GM18867 (cell line): ENCODE measurements around the gene CACNB2.

Experiments used
- ATAC-seq: cut with Tn5 transposase; IDR thresholded peaks from one replicate; pipeline ENCODE4 v1.9.1; 2021; ENCODE audit warnings: mild to moderate bottlenecking, moderate library complexity; ENCODE audit not compliant: unreplicated experiment

The CACNB2 gene

GRCh38 chr10:18328941-18329340 lies 188.7 kb downstream of the CACNB2 start:
- ATAC-seq, result no peak

- no peak for ATAC-seq
Observed at GRCh38 chr10:18332048-18332447, 191.8 kb downstream of the CACNB2 start.

GRCh38 chr10:18332484-18332883 lies 192.3 kb downstream of the CACNB2 start:
- no peak for ATAC-seq

DNA sequence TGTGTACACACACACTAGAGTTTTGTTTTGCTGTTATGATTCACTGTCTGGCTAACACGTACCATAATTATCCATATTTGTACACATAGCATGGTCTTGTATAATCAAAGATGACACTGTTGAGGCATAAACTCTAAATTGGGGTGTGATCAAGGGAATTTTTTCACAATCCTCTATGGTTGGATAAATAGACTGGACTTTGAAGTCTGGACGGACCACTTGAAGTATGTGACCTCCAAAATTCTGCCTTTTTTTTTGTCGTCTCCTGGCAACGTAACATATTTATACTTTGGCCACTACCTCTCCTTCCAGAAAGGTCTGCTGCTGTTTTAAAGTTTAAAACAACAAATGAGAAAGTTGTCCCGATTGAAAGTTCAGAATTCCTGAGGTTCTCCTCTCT lies 193.4 kb downstream of the CACNB2 start:
- ATAC-seq, result no peak

GRCh38 chr10:18334116-18334867 lies 194.1 kb downstream of the CACNB2 start:
- no peak for ATAC-seq

DNA sequence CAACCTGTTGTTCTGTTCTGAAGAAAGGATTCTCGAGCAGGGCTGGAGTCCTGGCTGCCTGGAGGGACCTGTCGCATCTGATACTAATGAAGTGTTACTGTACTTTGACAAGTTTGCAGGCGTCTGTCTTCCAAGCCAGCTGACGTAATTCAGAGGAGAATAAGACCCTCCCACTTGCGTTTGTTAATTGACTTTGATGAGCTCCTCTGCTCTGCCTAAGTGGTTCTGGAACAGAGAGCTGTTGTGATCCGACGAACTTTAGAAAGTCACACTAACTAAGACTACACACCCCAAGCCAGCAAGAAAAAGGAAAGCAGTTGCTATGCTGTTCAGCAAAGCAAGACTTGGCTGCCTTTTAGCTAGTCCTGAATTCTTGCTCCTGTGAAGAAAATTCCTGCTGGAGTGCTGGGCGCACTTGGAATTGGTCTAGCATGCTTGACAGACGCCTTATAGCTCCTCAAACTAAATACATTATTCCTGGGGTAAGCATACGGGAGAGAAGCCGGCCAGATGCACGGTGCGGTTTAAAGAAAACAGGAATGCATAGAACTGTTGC lies 200.3 kb downstream of the CACNB2 start:
- no peak for ATAC-seq

DNA sequence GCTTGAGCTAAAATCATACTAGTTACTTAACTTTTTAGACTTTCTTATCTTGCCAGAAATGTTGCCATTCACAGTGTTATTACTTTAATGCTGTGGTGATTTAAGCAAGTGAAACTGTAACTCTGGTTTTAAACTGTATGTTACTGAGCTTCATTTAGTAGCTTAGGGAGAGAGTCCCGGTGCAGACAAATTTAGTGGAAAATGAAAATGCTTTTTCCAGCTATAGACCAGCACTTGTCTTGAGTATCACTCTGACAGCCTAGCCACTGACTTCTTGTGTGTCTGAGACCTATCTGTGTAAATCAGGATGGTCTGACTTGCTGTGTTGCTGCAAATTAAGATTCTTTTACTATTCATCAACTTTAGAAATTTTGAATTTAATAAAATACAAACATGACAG lies 200.8 kb downstream of the CACNB2 start:
- no peak for ATAC-seq

GRCh38 chr10:18343573-18343972 lies 203.3 kb downstream of the CACNB2 start:
- no peak for ATAC-seq

GRCh38 chr10:18345308-18345707 lies 205.1 kb downstream of the CACNB2 start:
- no peak for ATAC-seq

DNA sequence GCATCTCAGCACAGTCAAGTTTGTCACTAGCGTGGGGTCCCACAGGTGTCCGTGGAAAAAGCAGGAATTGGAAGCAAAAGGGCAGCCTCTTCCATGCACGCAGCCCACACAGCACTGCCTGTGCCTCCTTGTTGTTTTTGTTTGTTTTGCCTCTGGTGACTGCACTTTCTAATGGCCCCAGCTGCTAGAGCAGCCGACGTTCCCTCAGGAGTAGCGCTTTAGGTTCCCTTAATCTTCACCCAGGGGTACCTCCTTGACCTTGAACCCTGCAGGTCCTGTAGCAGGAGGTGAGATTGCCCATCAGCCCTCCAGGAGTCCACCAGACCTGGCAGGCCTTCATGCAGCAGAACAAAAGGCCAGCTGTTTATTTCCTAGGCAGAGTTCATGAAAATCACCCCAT lies 210.1 kb downstream of the CACNB2 start:
- ATAC-seq, result no peak

DNA sequence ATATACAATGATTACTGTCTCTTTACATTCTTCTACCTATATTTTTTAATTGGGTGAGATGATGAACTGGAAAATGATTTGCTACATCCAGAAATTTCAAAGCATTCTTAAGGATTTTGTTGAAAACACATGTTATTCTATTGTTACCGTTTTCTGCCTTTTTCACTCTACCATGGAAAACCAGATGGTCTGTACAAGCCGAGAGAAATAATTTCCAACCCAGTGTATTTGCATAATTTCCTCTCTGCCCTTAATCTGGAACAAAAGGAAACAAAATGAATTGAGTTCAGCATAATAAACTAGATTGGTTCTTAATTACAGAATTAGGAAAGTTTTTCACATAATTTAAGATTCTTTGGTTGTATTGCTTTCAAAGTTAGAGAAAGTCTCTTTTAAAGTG lies 211.2 kb downstream of the CACNB2 start:
- no peak for ATAC-seq

- ATAC-seq, result no peak
Observed at GRCh38 chr10:18352175-18352574, 212.0 kb downstream of the CACNB2 start.

DNA sequence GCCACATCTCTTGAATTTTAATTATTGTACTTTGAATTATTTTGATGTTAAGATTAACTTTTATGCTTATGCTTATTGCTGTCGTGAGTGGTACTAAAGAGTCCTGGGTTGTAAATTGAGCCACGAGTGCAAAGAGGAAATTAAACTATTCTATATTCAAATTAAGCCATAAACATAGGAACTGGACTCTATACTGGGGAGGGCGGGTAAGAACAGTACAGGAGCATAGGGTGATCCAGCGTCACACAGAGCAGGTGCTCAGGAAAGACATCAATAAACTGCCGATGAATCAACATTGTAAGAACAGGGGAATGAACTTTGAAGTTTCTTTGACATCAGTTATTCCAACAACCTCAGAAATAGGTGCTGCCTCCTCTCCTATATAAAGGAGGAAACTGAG lies 219.6 kb downstream of the CACNB2 start:
- ATAC-seq, result no peak

DNA sequence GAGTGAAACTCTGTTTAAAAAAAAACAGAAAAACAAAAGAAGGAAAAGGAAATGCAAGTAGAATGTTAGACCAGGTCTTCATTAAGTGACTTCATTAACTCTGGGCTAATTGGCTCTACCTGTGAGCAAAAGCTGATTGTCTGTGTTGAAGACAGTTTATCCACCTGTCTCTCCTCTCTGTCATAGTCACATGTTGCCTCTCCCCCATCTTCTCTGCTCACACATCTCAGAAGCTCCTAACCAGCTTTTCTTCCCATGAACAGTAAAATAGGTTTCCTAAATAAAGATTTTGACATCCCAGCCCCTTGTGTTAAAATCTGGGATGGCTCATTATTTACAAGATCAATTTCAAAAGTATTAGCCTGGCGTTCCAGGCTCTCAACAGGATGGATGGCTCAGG lies 222.7 kb downstream of the CACNB2 start:
- ATAC-seq, result no peak

- ATAC-seq, result no peak
Observed at GRCh38 chr10:18364987-18365775, 225.0 kb downstream of the CACNB2 start.

GRCh38 chr10:18367840-18368239 lies 227.6 kb downstream of the CACNB2 start:
- ATAC-seq, result no peak

- ATAC-seq, result no peak
Observed at GRCh38 chr10:18368273-18368672, 228.0 kb downstream of the CACNB2 start.

DNA sequence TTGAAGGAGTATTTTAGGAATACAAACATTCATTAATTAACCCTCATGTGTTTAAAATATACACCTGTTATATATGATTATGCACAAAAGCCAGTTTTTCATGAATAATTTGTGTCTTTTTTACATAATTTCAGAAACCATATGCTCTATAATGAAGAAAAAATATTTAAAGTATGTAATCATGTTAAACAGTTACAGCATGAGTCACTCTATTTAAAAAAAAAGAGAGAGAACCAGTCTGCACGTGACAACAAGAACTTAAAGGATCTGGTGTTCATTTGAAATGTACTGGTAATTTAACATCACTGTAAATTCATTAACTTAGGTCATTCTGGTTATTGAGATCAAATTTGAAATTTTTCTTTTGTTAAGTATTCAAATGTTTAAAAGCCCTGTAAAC lies 228.5 kb downstream of the CACNB2 start:
- no peak for ATAC-seq

DNA sequence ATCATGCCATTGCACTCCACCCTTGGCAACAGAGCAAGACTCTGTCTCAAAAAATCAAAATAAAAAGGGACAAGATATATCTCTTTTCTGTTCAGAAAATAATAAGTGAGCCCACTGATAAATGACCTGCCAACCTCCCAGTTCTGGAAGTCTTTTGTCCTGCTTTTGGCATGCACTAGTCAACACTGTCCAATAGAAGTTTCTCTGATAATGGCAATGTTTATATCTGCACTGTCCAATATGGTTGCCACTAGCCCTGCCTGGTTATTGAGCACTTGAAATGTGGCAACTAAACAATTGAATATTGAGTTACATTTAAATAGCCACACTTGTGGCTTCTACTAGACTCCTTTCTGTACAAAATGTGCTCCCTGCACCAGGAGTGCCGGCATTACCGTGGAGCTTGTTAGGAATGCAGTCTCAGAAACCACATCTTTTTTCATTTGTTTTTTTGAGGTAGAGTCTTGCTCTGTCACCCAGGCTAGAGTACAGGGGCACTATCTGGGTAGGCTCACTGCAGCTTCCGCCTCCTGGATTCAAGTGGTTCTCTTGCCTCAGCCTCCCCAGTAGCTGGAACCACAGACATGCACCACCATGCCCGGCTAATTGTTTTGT lies 229.7 kb downstream of the CACNB2 start:
- no peak for ATAC-seq

GRCh38 chr10:18376650-18377049 lies 236.4 kb downstream of the CACNB2 start:
- no peak for ATAC-seq

DNA sequence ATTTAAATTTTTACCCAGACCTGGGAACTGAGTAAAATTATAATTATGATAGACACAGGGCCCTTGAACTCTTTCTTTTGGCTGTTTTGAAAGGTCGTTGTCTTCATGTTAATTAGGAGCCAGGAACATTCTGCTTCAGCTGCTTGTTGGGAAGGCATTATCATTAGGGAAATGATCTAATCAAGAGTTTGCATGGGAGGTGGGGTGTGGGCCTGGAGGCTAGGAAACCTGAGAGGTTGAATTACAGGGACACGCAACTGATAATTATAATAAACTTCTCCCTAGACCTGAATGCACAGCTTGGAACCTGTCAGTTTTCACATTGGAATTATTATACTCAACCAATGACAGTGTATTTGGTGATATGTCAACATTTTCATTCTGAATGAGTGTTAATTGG lies 237.7 kb downstream of the CACNB2 start:
- no peak for ATAC-seq

GRCh38 chr10:18378766-18379165 lies 238.5 kb downstream of the CACNB2 start:
- no peak for ATAC-seq
